IMR-90 (cell line): ENCODE data around the gene PGGHG. TPM values are rescaled to one million over a fixed set of nuclear protein-coding genes. Genes with fewer than 3 reads are reported as not detected.

Experiments
- ATAC-seq: fragments of 200-7000 bp; cut with Tn5 transposase; 2 replicates; pipeline ENCODE4 v1.9.1; 2020; ENCODE audit warnings: low read depth, mild to moderate bottlenecking, moderate library complexity
- BruUV-seq: library from RNA; stranded (reverse); fragments of 400-500 nt; replicated peaks from 2 replicates; lab custom pipeline; 2021; lab: Mats Ljungman, UMichigan
- CTCF ChIA-PET: fragments of 300-600 bp; formaldehyde crosslinking; extraction: SDS; loops from one replicate; lab custom pipeline; 2021; ENCODE audit warnings: antibody characterized with exemption; lab: Yijun Ruan, JAX
- POLR2A ChIA-PET: fragments of 300-600 bp; sonication (Branson Sonifier 250); formaldehyde crosslinking; loops from one replicate; lab custom pipeline; 2022; ENCODE audit warnings: antibody characterized with exemption; ENCODE audit not compliant: unreplicated experiment; lab: Charles Lee
- DNase-seq: peaks from one replicate; pipeline ENCODE4 v3.0.0; 2013
- H2AFZ ChIP-seq: replicated peaks from 2 replicates; pipeline ENCODE3; 2013; ENCODE audit warnings: low read length, mild to moderate bottlenecking; ENCODE audit not compliant: poor library complexity
- H2AK5ac ChIP-seq: 2 replicates; pipeline ENCODE4 v1.6.1; 2013; ENCODE audit warnings: low read depth, low read length, inconsistent platforms
- H2AK9ac ChIP-seq: replicated peaks from 2 replicates; pipeline ENCODE3; 2013; ENCODE audit warnings: mild to moderate bottlenecking, low read depth, low read length, moderate library complexity; ENCODE audit not compliant: poor library complexity
- H2BK120ac ChIP-seq: 2 replicates; pipeline ENCODE4 v1.6.1; 2013; ENCODE audit warnings: low read depth, low read length, inconsistent platforms
- H2BK15ac ChIP-seq: 3 replicates; pipeline ENCODE4 v1.6.1; 2013; ENCODE audit warnings: low read depth, low read length, inconsistent platforms
- H2BK20ac ChIP-seq: 2 replicates; pipeline ENCODE4 v1.6.1; 2013; ENCODE audit warnings: low read depth, mild to moderate bottlenecking, inconsistent platforms, low read length, moderate library complexity
- H2BK5ac ChIP-seq: 2 replicates; pipeline ENCODE4 v1.6.1; 2013; ENCODE audit warnings: mild to moderate bottlenecking, low read depth, low read length, inconsistent platforms; ENCODE audit not compliant: poor library complexity, severe bottlenecking
- H3K14ac ChIP-seq: replicated peaks from 2 replicates; pipeline ENCODE4 v1.6.1; 2013; ENCODE audit warnings: low read depth, low read length, inconsistent platforms
- H3K18ac ChIP-seq: 2 replicates; pipeline ENCODE4 v1.6.1; 2013; ENCODE audit warnings: low read depth, low read length, control low read depth
- H3K23ac ChIP-seq: 2 replicates; pipeline ENCODE4 v1.6.1; 2013; ENCODE audit warnings: low read depth, low read length, inconsistent platforms
- H3K27ac ChIP-seq: 2 replicates; pipeline ENCODE4 v1.5.1; 2013; ENCODE audit warnings: mild to moderate bottlenecking, control low read depth, low read length; ENCODE audit not compliant: insufficient read depth
- H3K27me3 ChIP-seq: 2 replicates; pipeline ENCODE4 v1.6.1; 2013; ENCODE audit warnings: low read length; ENCODE audit not compliant: control insufficient read depth, insufficient read depth
- H3K36me3 ChIP-seq: 2 replicates; pipeline ENCODE4 v1.6.1; 2013; ENCODE audit warnings: low read length, mixed read lengths; ENCODE audit not compliant: control insufficient read depth, insufficient read depth
- H3K4ac ChIP-seq: 2 replicates; pipeline ENCODE4 v1.6.1; 2013; ENCODE audit warnings: low read depth, low read length, inconsistent platforms
- H3K4me1 ChIP-seq: 2 replicates; pipeline ENCODE4 v1.6.1; 2013; ENCODE audit warnings: low read length, mixed read lengths; ENCODE audit not compliant: control insufficient read depth, insufficient read depth
- H3K4me2 ChIP-seq: 2 replicates; pipeline ENCODE4 v1.6.1; 2013; ENCODE audit warnings: low read depth, mild to moderate bottlenecking, control low read depth, low read length, moderate library complexity
- H3K4me3 ChIP-seq: 2 replicates; pipeline ENCODE4 v1.5.1; 2013; ENCODE audit warnings: low read depth, mild to moderate bottlenecking, control low read depth, low read length, moderate library complexity; ENCODE audit not compliant: insufficient read depth
- H3K56ac ChIP-seq: 2 replicates; pipeline ENCODE4 v1.6.1; 2013; ENCODE audit warnings: low read length, inconsistent platforms; ENCODE audit not compliant: insufficient read depth; ENCODE audit errors: extremely low read depth
- H3K79me1 ChIP-seq, 2 experiments: 2 replicates each; pipeline ENCODE4 v1.6.1; 2013; ENCODE audit warnings: low read length in 2 of 2, inconsistent platforms in 1 of 2, low read depth in 1 of 2
- H3K9ac ChIP-seq: 2 replicates; pipeline ENCODE4 v1.6.1; 2013; ENCODE audit warnings: low read depth, low read length, control low read depth
- H3K9me1 ChIP-seq: 2 replicates; pipeline ENCODE4 v1.6.1; 2013; ENCODE audit warnings: low read length, inconsistent platforms; ENCODE audit not compliant: insufficient read depth
- H3K9me3 ChIP-seq: 2 replicates; pipeline ENCODE4 v1.6.1; 2013; ENCODE audit warnings: low read length; ENCODE audit not compliant: control insufficient read depth, insufficient read depth
- H4K20me1 ChIP-seq: 2 replicates; pipeline ENCODE4 v1.6.1; 2013; ENCODE audit warnings: low read length, inconsistent platforms; ENCODE audit not compliant: insufficient read depth
- H4K5ac ChIP-seq: 2 replicates; pipeline ENCODE4 v1.6.1; 2013; ENCODE audit warnings: mild to moderate bottlenecking, low read depth, low read length, control low read depth
- H4K8ac ChIP-seq, 2 experiments: 2 replicates each; pipeline ENCODE4 v1.6.1; 2013; ENCODE audit warnings: low read depth in 2 of 2, low read length in 2 of 2, control low read depth in 1 of 2, inconsistent platforms in 1 of 2
- H4K91ac ChIP-seq: 2 replicates; pipeline ENCODE4 v1.6.1; 2013; ENCODE audit warnings: low read depth, low read length, inconsistent platforms; ENCODE audit not compliant: insufficient read depth
- BHLHE40 ChIP-seq: fragments of 150-350 bp; IDR thresholded peaks from 2 replicates; pipeline ENCODE4 v1.6.1; 2016; ENCODE audit warnings: mild to moderate bottlenecking, low read depth, low read length
- CEBPB ChIP-seq: IDR thresholded peaks from 2 replicates; pipeline ENCODE4 v1.6.1; 2012; ENCODE audit warnings: low read depth, low read length, improper control_type of control experiment
- CHD1 ChIP-seq: IDR thresholded peaks from 2 replicates; pipeline ENCODE4 v1.6.1; 2012; ENCODE audit warnings: low read depth, low read length, improper control_type of control experiment
- FOS ChIP-seq: fragments of 150-350 bp; IDR thresholded peaks from 2 replicates; pipeline ENCODE4 v1.6.1; 2016; ENCODE audit warnings: low read depth, low read length
- MAFK ChIP-seq: IDR thresholded peaks from 2 replicates; pipeline ENCODE4 v1.6.1; 2012; ENCODE audit warnings: low read depth, low read length, improper control_type of control experiment
- MAZ ChIP-seq: IDR thresholded peaks from 2 replicates; pipeline ENCODE4 v1.6.1; 2012; ENCODE audit warnings: low read depth, mild to moderate bottlenecking, low read length, improper control_type of control experiment, moderate library complexity, borderline replicate concordance
- MXI1 ChIP-seq: IDR thresholded peaks from 2 replicates; pipeline ENCODE4 v1.6.1; 2012; ENCODE audit warnings: low read depth, mild to moderate bottlenecking, low read length, moderate library complexity, borderline replicate concordance
- NFE2L2 ChIP-seq: fragments of 150-350 bp; IDR thresholded peaks from 2 replicates; pipeline ENCODE4 v1.6.1; 2016; ENCODE audit warnings: low read depth, mild to moderate bottlenecking, low read length
- POLR2A ChIP-seq: IDR thresholded peaks from 2 replicates; pipeline ENCODE4 v1.6.1; 2012; ENCODE audit warnings: mild to moderate bottlenecking, low read depth, low read length
- RAD21 ChIP-seq: IDR thresholded peaks from 2 replicates; pipeline ENCODE4 v1.6.1; 2012; ENCODE audit warnings: low read length, improper control_type of control experiment
- RCOR1 ChIP-seq: IDR thresholded peaks from 2 replicates; pipeline ENCODE4 v1.6.1; 2012; ENCODE audit warnings: mild to moderate bottlenecking, low read length, improper control_type of control experiment; ENCODE audit not compliant: insufficient replicate concordance
- RFX5 ChIP-seq: IDR thresholded peaks from 2 replicates; pipeline ENCODE4 v1.8.0; 2012; ENCODE audit warnings: low read depth, mild to moderate bottlenecking, low read length, moderate library complexity
- SMC3 ChIP-seq: fragments of 150-350 bp; IDR thresholded peaks from 2 replicates; pipeline ENCODE4 v1.6.1; 2016; ENCODE audit warnings: low read depth, mild to moderate bottlenecking, antibody characterized with exemption, low read length, moderate library complexity
- WGBS, 2 experiments: methylation state at CpG; one replicate each; pipeline versions ENCODE4 v1.1.5 to v1.1.7; 2013; ENCODE audit warnings: missing lambda C conversion rate in 2 of 2; ENCODE audit not compliant: insufficient read length in 1 of 2; ENCODE audit errors: extremely low coverage in 2 of 2; 5-methylcytosine and 5-hydroxymethylcytosine counted together
- dilution Hi-C: fragments of 300-500 bp; cut with HindIII; formaldehyde crosslinking; loops from one replicate; pipeline ENCODE4 v1.14.3; 2018; ENCODE audit warnings: low sequenced_read_pairs; ENCODE audit not compliant: unreplicated experiment
- in situ Hi-C: fragments of 300-500 bp; cut with MboI; formaldehyde crosslinking; loops from 3 replicates; pipeline ENCODE4 v1.14.3; 2019; ENCODE audit warnings: low sequenced_read_pairs, inconsistent platforms, mixed read lengths
- intact Hi-C: fragments of 100-400 bp; cut with micrococcal nuclease; formaldehyde crosslinking; loops from 2 replicates; pipeline ENCODE4 v1.10.0; 2022
- polyA plus RNA-seq, 3 experiments: library from polyadenylated mRNA; depleted of rRNA; stranded (reverse); fragments of >200 nt; gene quantifications; 2 replicates each; pipeline ENCODE4 v1.2.3, GENCODE V29; 2012; ENCODE audit warnings: low replicate concordance in 1 of 3
- total RNA-seq: library from RNA; depleted of rRNA; stranded (reverse); fragments of >200 nt; gene quantifications from 2 replicates; pipeline ENCODE4 v1.2.3, GENCODE V29; 2012
- TF ChIP-seq, protein P1 (sequence below): conservative IDR thresholded peaks from 2 replicates; pipeline ENCODE4 v1.5.1; 2012; ENCODE audit warnings: mild to moderate bottlenecking, low read depth, low read length, improper control_type of control experiment
- TF ChIP-seq, protein P2 (sequence below): fragments of 150-350 bp; IDR thresholded peaks from 2 replicates; pipeline ENCODE4 v1.6.1; 2017; ENCODE audit warnings: mild to moderate bottlenecking, antibody characterized with exemption, low read length, low read depth
- TF ChIP-seq, protein P3 (sequence below): fragments of 150-350 bp; IDR thresholded peaks from 2 replicates; pipeline ENCODE4 v1.6.1; 2016; ENCODE audit warnings: low read depth, mild to moderate bottlenecking, low read length, moderate library complexity, borderline replicate concordance

PGGHG gene
- total and polyA plus RNA-seq, 2 of the 4 experiments (the other 2 are of a cell fraction) = 1.8 to 17.0 TPM

DNA sequence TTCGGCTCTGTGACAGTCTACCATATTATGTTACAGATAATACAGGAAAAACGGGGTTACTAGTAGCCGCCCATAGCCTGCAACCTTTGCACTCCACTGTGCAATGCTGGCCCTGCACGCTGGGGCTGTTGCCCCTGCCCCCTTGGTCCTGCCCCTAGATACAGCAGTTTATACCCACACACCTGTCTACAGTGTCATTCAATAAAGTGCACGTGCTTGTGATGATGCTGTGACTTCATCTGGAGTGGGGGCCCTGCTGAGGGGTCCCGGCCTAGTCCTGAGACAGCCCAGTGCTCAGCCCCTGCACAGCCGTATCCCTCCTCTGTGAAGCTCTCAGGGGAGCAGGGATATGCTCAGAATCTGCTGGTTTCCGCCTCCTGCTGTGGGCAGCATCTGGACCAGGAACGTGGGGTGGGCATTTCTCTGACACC, 26.1 kb downstream of the PGGHG start:
- Histone ChIP-seq H3K4me1 (peaks cover 21% of the 10 kb centered on the region), H3K18ac (no peak overlapping the region), H4K8ac (no peak overlapping the region), H2BK15ac (no peak overlapping the region; the same call in 2 of the 3 replicates), H4K5ac (no peak overlapping the region), H3K9me3 (no peaks in the 10 kb centered on the region), H2BK120ac (no peak overlapping the region), H2AK9ac (peak overlapping the region; percentile 50), H4K20me1 (peaks cover 6% of the 10 kb centered on the region; the same call in 1 of the 2 replicates), H2BK5ac (no peak overlapping the region), H3K27me3 (no peaks in the 10 kb centered on the region), H2AK5ac (peak overlapping the region; percentile 63; the same call in 1 of the 2 replicates), H2BK20ac (no peak overlapping the region), H3K14ac (0 out of 2 replicates have a peak overlapping the region, but pooled peaks have one; percentile 66), H4K91ac (no peak overlapping the region), H3K56ac (no peak overlapping the region), H3K4ac (no peak overlapping the region), H3K9ac (peak overlapping the region; percentile 29), H3K9me1 (0 out of 2 replicates have a peak, but pooled peaks cover 3% of the 10 kb centered on the region), H2AFZ (no peak overlapping the region), H3K36me3 (peaks cover 6% of the 10 kb centered on the region; the same call in 1 of the 2 replicates), H3K4me3 (peak overlapping the region; percentile 15), H3K79me1 (peaks cover 5 to 37% of the 10 kb centered on the region in 2 experiments; a peak in 3 of 4 replicates), H3K4me2 (peak overlapping the region; percentile 62), H3K23ac (peak overlapping the region; percentile 71), H3K27ac (no peak overlapping the region)
- in situ Hi-C loops (no loop called here), dilution Hi-C loops (no loop called here), intact Hi-C loops (no loop called here)
- DNase-seq (no peak), ATAC-seq (no peak)
- no TSS peak for BruUV-seq
- WGBS, 2 experiments = 67% methylated on average over 1 of the region's 9 CpGs; no CpG with 5 or more reads in 1 of the 2 experiments
- POLR2A ChIA-PET = no interaction called here
- TF ChIP-seq, protein P1, sequence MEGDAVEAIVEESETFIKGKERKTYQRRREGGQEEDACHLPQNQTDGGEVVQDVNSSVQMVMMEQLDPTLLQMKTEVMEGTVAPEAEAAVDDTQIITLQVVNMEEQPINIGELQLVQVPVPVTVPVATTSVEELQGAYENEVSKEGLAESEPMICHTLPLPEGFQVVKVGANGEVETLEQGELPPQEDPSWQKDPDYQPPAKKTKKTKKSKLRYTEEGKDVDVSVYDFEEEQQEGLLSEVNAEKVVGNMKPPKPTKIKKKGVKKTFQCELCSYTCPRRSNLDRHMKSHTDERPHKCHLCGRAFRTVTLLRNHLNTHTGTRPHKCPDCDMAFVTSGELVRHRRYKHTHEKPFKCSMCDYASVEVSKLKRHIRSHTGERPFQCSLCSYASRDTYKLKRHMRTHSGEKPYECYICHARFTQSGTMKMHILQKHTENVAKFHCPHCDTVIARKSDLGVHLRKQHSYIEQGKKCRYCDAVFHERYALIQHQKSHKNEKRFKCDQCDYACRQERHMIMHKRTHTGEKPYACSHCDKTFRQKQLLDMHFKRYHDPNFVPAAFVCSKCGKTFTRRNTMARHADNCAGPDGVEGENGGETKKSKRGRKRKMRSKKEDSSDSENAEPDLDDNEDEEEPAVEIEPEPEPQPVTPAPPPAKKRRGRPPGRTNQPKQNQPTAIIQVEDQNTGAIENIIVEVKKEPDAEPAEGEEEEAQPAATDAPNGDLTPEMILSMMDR = no peak
- TF ChIP-seq RCOR1 (no peak), RFX5 (no peak), MAZ (no peak), SMC3 (no peak), POLR2A (no peak), RAD21 (no peak), MXI1 (no peak), MAFK (no peak), CHD1 (no peak), CEBPB (no peak), BHLHE40 (no peak), FOS (no peak), NFE2L2 (no peak)
- TF ChIP-seq, protein P2, sequence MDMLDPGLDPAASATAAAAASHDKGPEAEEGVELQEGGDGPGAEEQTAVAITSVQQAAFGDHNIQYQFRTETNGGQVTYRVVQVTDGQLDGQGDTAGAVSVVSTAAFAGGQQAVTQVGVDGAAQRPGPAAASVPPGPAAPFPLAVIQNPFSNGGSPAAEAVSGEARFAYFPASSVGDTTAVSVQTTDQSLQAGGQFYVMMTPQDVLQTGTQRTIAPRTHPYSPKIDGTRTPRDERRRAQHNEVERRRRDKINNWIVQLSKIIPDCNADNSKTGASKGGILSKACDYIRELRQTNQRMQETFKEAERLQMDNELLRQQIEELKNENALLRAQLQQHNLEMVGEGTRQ = no peak
- TF ChIP-seq, protein P3, sequence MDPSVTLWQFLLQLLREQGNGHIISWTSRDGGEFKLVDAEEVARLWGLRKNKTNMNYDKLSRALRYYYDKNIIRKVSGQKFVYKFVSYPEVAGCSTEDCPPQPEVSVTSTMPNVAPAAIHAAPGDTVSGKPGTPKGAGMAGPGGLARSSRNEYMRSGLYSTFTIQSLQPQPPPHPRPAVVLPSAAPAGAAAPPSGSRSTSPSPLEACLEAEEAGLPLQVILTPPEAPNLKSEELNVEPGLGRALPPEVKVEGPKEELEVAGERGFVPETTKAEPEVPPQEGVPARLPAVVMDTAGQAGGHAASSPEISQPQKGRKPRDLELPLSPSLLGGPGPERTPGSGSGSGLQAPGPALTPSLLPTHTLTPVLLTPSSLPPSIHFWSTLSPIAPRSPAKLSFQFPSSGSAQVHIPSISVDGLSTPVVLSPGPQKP = no peak
- CTCF ChIA-PET = no interaction called here
